Duodenal mucosa (tissue), 2 donors: ENCODE results near the gene ZBTB20.

Experiments
- H3K27ac ChIP-seq: one replicate; pipeline ENCODE4 v1.7.0; 2013; ENCODE audit warnings: low read depth, low read length
- H3K27me3 ChIP-seq, 2 donors: one replicate each; pipeline ENCODE4 v1.7.0; 2013; ENCODE audit warnings: low read length in 2 of 2, control low read depth in 1 of 2; ENCODE audit not compliant: insufficient read depth in 2 of 2, control insufficient read depth in 1 of 2
- H3K36me3 ChIP-seq, 2 donors: one replicate each; pipeline ENCODE4 v1.7.0; 2013; ENCODE audit warnings: low read length in 2 of 2, control low read depth in 1 of 2; ENCODE audit not compliant: insufficient read depth in 2 of 2, control insufficient read depth in 1 of 2
- H3K4me1 ChIP-seq, 2 donors: one replicate each; pipeline ENCODE4 v1.7.0; 2013; ENCODE audit warnings: low read length in 2 of 2, control low read depth in 1 of 2; ENCODE audit not compliant: insufficient read depth in 2 of 2, control insufficient read depth in 1 of 2
- H3K4me3 ChIP-seq, 2 donors: one replicate each; pipeline ENCODE4 v1.7.0; 2013; ENCODE audit warnings: low read length in 2 of 2, low read depth in 1 of 2
- H3K9ac ChIP-seq, 2 donors: one replicate each; pipeline ENCODE4 v1.7.0; 2013; ENCODE audit warnings: low read length in 2 of 2, low read depth in 1 of 2
- H3K9me3 ChIP-seq, 2 donors: one replicate each; pipeline ENCODE4 v1.7.0; 2013; ENCODE audit warnings: low read length in 2 of 2, control low read depth in 1 of 2; ENCODE audit not compliant: control insufficient read depth in 1 of 2

The ZBTB20 gene

GRCh38 chr3:114994554-114995341, 152.3 kb downstream of the ZBTB20 start:
- H3K4me1 ChIP-seq, result no peaks in the 10 kb centered on the region
- no peaks in the 10 kb centered on the region for H3K9me3 ChIP-seq
- H3K9ac ChIP-seq, result no peak overlapping the region
- no peaks in the 10 kb centered on the region for H3K36me3 ChIP-seq
- no peak overlapping the region for H3K27ac ChIP-seq
- no peak overlapping the region for H3K4me3 ChIP-seq
- H3K27me3 ChIP-seq, result no peaks in the 10 kb centered on the region

GRCh38 chr3:114985776-114986175, 161.3 kb downstream of the ZBTB20 start:
- H3K27me3 ChIP-seq, result no peaks in the 10 kb centered on the region
- no peak overlapping the region for H3K27ac ChIP-seq
- H3K9me3 ChIP-seq, result no peaks in the 10 kb centered on the region
- H3K9ac ChIP-seq, result no peak overlapping the region
- no peak overlapping the region for H3K4me3 ChIP-seq
- no peaks in the 10 kb centered on the region for H3K36me3 ChIP-seq
- H3K4me1 ChIP-seq, result no peaks in the 10 kb centered on the region

GRCh38 chr3:114983248-114983647, 163.8 kb downstream of the ZBTB20 start:
- Histone ChIP-seq H3K27ac (no peak overlapping the region), H3K9me3 (no peaks in the 10 kb centered on the region), H3K27me3 (no peaks in the 10 kb centered on the region), H3K4me3 (no peak overlapping the region), H3K9ac (no peak overlapping the region), H3K36me3 (no peaks in the 10 kb centered on the region), H3K4me1 (no peaks in the 10 kb centered on the region)

GRCh38 chr3:114974387-114974786, 172.7 kb downstream of the ZBTB20 start:
- Histone ChIP-seq H3K27me3 (no peaks in the 10 kb centered on the region), H3K27ac (no peak overlapping the region), H3K9me3 (no peaks in the 10 kb centered on the region), H3K4me3 (no peak overlapping the region), H3K9ac (no peak overlapping the region), H3K36me3 (no peaks in the 10 kb centered on the region), H3K4me1 (no peaks in the 10 kb centered on the region)

GRCh38 chr3:114973536-114973935, 173.6 kb downstream of the ZBTB20 start:
- no peaks in the 10 kb centered on the region for H3K9me3 ChIP-seq
- H3K27me3 ChIP-seq, result no peaks in the 10 kb centered on the region
- H3K4me1 ChIP-seq, result no peaks in the 10 kb centered on the region
- H3K9ac ChIP-seq, result no peak overlapping the region
- H3K4me3 ChIP-seq, result no peak overlapping the region
- no peaks in the 10 kb centered on the region for H3K36me3 ChIP-seq
- no peak overlapping the region for H3K27ac ChIP-seq

- Histone ChIP-seq H3K27ac (no peak overlapping the region), H3K4me3 (no peak overlapping the region), H3K27me3 (no peaks in the 10 kb centered on the region), H3K9me3 (no peaks in the 10 kb centered on the region), H3K9ac (no peak overlapping the region), H3K4me1 (no peaks in the 10 kb centered on the region), H3K36me3 (no peaks in the 10 kb centered on the region)
Observed at GRCh38 chr3:114967168-114967567, 179.9 kb downstream of the ZBTB20 start.

GRCh38 chr3:114962189-114962588, 184.9 kb downstream of the ZBTB20 start:
- no peaks in the 10 kb centered on the region for H3K9me3 ChIP-seq
- no peak overlapping the region for H3K4me3 ChIP-seq
- H3K4me1 ChIP-seq, result no peaks in the 10 kb centered on the region

GRCh38 chr3:114958930-114959329, 188.2 kb downstream of the ZBTB20 start:
- H3K9ac ChIP-seq, result no peak overlapping the region
- H3K9me3 ChIP-seq, result peaks cover 3 to 12% of the 10 kb centered on the region in 2 donors
- no peaks in the 10 kb centered on the region for H3K4me1 ChIP-seq
- H3K36me3 ChIP-seq, result peaks cover 6 to 7% of the 10 kb centered on the region in 2 donors
- H3K4me3 ChIP-seq, result no peak overlapping the region
- no peak overlapping the region for H3K27ac ChIP-seq
- H3K27me3 ChIP-seq, result no peaks in the 10 kb centered on the region

More at GRCh38 chr3:114962189-114962588, 184.9 kb downstream of the ZBTB20 start:
- H3K27ac ChIP-seq, result no peak overlapping the region
- H3K27me3 ChIP-seq, result no peaks in the 10 kb centered on the region
- no peaks in the 10 kb centered on the region for H3K36me3 ChIP-seq
- H3K9ac ChIP-seq, result no peak overlapping the region

GRCh38 chr3:114953800-114954199, 193.3 kb downstream of the ZBTB20 start:
- peaks cover 11 to 22% of the 10 kb centered on the region in 2 donors for H3K9me3 ChIP-seq
- peaks cover 6 to 7% of the 10 kb centered on the region in 2 donors for H3K36me3 ChIP-seq
- H3K4me1 ChIP-seq, result no peaks in the 10 kb centered on the region
- H3K9ac ChIP-seq, result no peak overlapping the region
- H3K4me3 ChIP-seq, result no peak overlapping the region
- no peaks in the 10 kb centered on the region for H3K27me3 ChIP-seq
- no peak overlapping the region for H3K27ac ChIP-seq

GRCh38 chr3:114953215-114953799, 193.8 kb downstream of the ZBTB20 start:
- no peak overlapping the region for H3K27ac ChIP-seq
- peaks cover 6 to 7% of the 10 kb centered on the region in 2 donors for H3K36me3 ChIP-seq
- H3K4me1 ChIP-seq, result no peaks in the 10 kb centered on the region
- H3K4me3 ChIP-seq, result no peak overlapping the region
- H3K27me3 ChIP-seq, result no peaks in the 10 kb centered on the region
- H3K9ac ChIP-seq, result no peak overlapping the region
- peaks cover 11 to 22% of the 10 kb centered on the region in 2 donors for H3K9me3 ChIP-seq
